Heart left ventricle (tissue), 16 donors: ENCODE measurements around the gene PTPRD. TPM values are rescaled to one million over a fixed set of nuclear protein-coding genes. Genes with fewer than 3 reads are reported as not detected.

ENCODE experiments used
- ATAC-seq, 4 donors: fragments of 200-7000 bp; cut with Tn5 transposase; one replicate each; pipeline ENCODE4 v1.9.1; 2020 to 2022; ENCODE audit warnings: moderate library complexity in 4 of 4, mild to moderate bottlenecking in 3 of 4, moderate number of reproducible peaks in 1 of 4
- DNase-seq, 5 donors: peaks; one replicate each; pipeline ENCODE4 v3.0.0-alpha.2; 2020
- H3K27ac ChIP-seq, 12 donors: fragments of 200-600 bp; sonication (generic) in 4 of 12; one replicate each; pipeline versions ENCODE4 v1.5.0 to v1.8.0; 2016 to 2022; ENCODE audit warnings: mild to moderate bottlenecking in 2 of 12
- H3K27me3 ChIP-seq, 9 donors: fragments of 200-600 bp; sonication (generic) in 2 of 9; one replicate each; pipeline versions ENCODE4 v1.5.1 to v1.8.0; 2016 to 2022; ENCODE audit warnings: mild to moderate bottlenecking in 3 of 9
- H3K36me3 ChIP-seq, 9 donors: fragments of 200-600 bp; sonication (generic) in 2 of 9; one replicate each; pipeline versions ENCODE4 v1.5.0 to v1.8.0; 2018 to 2022; ENCODE audit warnings: mild to moderate bottlenecking in 2 of 9
- H3K4me1 ChIP-seq, 12 donors: fragments of 200-600 bp; sonication (generic) in 4 of 12; one replicate each; pipeline versions ENCODE4 v1.5.0 to v1.8.0; 2016 to 2022; ENCODE audit warnings: mild to moderate bottlenecking in 3 of 12
- H3K4me3 ChIP-seq, 12 donors: fragments of 200-600 bp; sonication (generic) in 4 of 12; one replicate each; pipeline versions ENCODE4 v1.5.0 to v1.8.0; 2017 to 2022; ENCODE audit warnings: mild to moderate bottlenecking in 9 of 12, moderate library complexity in 4 of 12
- H3K9me3 ChIP-seq, 12 donors: fragments of 200-600 bp; sonication (generic) in 4 of 12; one replicate each; pipeline versions ENCODE4 v1.5.0 to v1.8.0; 2016 to 2022; ENCODE audit warnings: mild to moderate bottlenecking in 1 of 12
- POLR2A ChIP-seq, 2 donors: fragments of 450-650 bp; IDR thresholded peaks; one replicate each; pipeline ENCODE4 v1.6.1; 2017; ENCODE audit warnings: antibody characterized with exemption in 2 of 2, mild to moderate bottlenecking in 2 of 2, moderate library complexity in 2 of 2
- WGBS, 4 donors: extraction: QIAGEN DNeasy Blood & Tissue Kit in 2 of 4; methylation state at CpG; one replicate each; pipeline versions ENCODE4 v1.1.5 to v1.1.7; 2013 to 2018; 5-methylcytosine and 5-hydroxymethylcytosine counted together
- intact Hi-C, 10 donors: fragments of 100-400 bp; cut with DNase I; formaldehyde crosslinking; loops; one replicate each; pipeline versions ENCODE4 v1.11.1 to v1.14.2; 2022
- polyA plus RNA-seq, 2 donors: library from polyadenylated mRNA; stranded (reverse); fragments of 200-250 nt; gene quantifications; one replicate each; pipeline ENCODE4 v1.2.3, GENCODE V29; 2013
- total RNA-seq, 9 donors: library from RNA; depleted of rRNA in 2 of 9; stranded (reverse); fragments of >200 nt in 2 of 9; fragmentation: NEBNext Ultra II Directional in 3 of 9; extraction: Animal tissue kit (Norgen Biotek cat#: 25700) in 3 of 9; gene quantifications; one replicate each; pipeline versions ENCODE4 v1.1.0 to v1.2.4, GENCODE V29; 2016 to 2023
- TF ChIP-seq, protein P1 (sequence below), 12 donors: fragments of 200-600 bp; sonication (generic) in 4 of 12; IDR thresholded peaks; one replicate each; pipeline versions ENCODE4 v1.5.0 to v1.8.0; 2018 to 2022; ENCODE audit warnings: antibody characterized with exemption in 12 of 12, mild to moderate bottlenecking in 5 of 12
- donor health status: ischemic (EF 13 %, LVEDD 7.1; RV severe dilation, severe dysfunction).
- donor health status: healthy with polysubstance abuse.
- donor health status: DM: no; HTN: yes; CAD: no.
- donor health status: DM: no; HTN: no; CAD: no.
- donor health status: ischemic (EF 25% LVEDD 6.9; RV normal size, moderate dysfunction).
- donor health status: ischemic (EF 25% LVEDD 5.7; RV mildly dilated, moderate dysfunction).
- donor health status: healthy.
- donor health status: DM: yes; HTN: yes; CAD: no.
- donor health status: ischemic (EF 35%, LVEDD 5.7; RV mildly dilated, moderate dysfunction).
- donor health status: nonischemic (EF 11% LVEDD 7.7; RV severe dilation, severe dysfunction).
- donor health status: DM: yes; HTN: yes; CAD: no.
- donor health status: PGD.
- donor health status: ischemic (EF 29% LVEDD 5.4; RV normal size, mild dysfunction).
- donor health status: nonischemic (EF 23%, LVEDD 6.1; RV moderate dilation, normal function).

The PTPRD gene
- total and polyA plus RNA-seq, 11 donors = 1.4 to 25.3 (median 15.1) TPM

DNA sequence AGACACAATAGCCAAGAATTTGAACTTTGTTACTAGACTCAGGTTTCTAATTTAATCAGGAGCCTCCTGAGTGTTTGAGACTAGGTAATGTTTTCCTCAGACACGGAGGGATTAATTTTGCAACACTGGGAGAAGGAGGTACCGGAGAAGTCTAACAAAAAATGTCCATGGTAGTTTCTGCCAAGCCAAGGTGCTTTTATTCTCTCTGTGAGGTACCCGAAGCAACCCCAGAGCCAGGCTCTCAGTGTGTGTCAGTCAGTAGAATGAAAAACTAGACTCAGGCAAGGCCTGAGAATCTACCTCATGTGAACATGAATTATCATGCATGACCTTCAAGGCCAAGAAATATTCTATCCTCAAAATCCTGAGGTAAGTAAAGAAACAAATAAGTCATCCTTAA, 1832.4 kb downstream of the PTPRD start:
- H3K9me3 ChIP-seq = no peaks in the 10 kb centered on the region
- TF ChIP-seq, protein P1, sequence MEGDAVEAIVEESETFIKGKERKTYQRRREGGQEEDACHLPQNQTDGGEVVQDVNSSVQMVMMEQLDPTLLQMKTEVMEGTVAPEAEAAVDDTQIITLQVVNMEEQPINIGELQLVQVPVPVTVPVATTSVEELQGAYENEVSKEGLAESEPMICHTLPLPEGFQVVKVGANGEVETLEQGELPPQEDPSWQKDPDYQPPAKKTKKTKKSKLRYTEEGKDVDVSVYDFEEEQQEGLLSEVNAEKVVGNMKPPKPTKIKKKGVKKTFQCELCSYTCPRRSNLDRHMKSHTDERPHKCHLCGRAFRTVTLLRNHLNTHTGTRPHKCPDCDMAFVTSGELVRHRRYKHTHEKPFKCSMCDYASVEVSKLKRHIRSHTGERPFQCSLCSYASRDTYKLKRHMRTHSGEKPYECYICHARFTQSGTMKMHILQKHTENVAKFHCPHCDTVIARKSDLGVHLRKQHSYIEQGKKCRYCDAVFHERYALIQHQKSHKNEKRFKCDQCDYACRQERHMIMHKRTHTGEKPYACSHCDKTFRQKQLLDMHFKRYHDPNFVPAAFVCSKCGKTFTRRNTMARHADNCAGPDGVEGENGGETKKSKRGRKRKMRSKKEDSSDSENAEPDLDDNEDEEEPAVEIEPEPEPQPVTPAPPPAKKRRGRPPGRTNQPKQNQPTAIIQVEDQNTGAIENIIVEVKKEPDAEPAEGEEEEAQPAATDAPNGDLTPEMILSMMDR (IDR thresholded peaks at IDR 0.05) = no peak
- TF ChIP-seq POLR2A (IDR thresholded peaks at IDR 0.05) = no peak
- no peaks in the 10 kb centered on the region for H3K36me3 ChIP-seq
- DNase-seq (no peak), ATAC-seq (no peak)
- H3K27ac ChIP-seq = no peak overlapping the region
- 79 to 90% (median 88%) methylated on average over 3 of the region's 3 CpGs for WGBS, 4 donors
- H3K27me3 ChIP-seq = no peaks in the 10 kb centered on the region
- peaks cover 0 to 3% (median 0%) of the 10 kb centered on the region in 12 donors for H3K4me1 ChIP-seq
- intact Hi-C loops = no loop called here
- no peak overlapping the region for H3K4me3 ChIP-seq

DNA sequence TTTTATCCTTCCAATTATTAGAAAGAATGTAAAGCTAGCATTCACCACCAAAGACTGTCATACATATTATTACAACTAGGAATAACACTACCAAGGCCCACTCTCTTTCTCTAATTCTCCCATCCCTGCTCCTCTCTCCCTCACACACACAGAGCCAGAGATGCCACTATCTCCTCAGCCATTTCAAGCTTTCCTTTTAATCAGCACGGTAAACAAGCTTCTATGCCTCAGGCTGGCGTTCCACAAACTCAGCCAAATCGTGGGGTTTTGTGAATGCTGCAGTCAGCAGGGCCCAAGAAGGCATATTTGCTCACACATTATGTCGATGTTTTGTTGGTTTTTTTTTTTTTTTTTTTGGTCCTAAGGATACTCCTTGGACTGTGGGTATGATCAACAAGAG, 1833.3 kb downstream of the PTPRD start:
- Histone ChIP-seq H3K27ac (no peak overlapping the region), H3K4me1 (peaks cover 0 to 3% (median 0%) of the 10 kb centered on the region in 12 donors), H3K4me3 (no peak overlapping the region), H3K36me3 (no peaks in the 10 kb centered on the region), H3K9me3 (no peaks in the 10 kb centered on the region), H3K27me3 (no peaks in the 10 kb centered on the region)
- 69 to 80% (median 73%) methylated on average over 4 of the region's 4 CpGs for WGBS, 4 donors
- intact Hi-C loops = no loop called here
- TF ChIP-seq, protein P1 (IDR thresholded peaks at IDR 0.05) = no peak
- no peak for TF ChIP-seq POLR2A (IDR thresholded peaks at IDR 0.05)
- DNase-seq (no peak), ATAC-seq (no peak)

DNA sequence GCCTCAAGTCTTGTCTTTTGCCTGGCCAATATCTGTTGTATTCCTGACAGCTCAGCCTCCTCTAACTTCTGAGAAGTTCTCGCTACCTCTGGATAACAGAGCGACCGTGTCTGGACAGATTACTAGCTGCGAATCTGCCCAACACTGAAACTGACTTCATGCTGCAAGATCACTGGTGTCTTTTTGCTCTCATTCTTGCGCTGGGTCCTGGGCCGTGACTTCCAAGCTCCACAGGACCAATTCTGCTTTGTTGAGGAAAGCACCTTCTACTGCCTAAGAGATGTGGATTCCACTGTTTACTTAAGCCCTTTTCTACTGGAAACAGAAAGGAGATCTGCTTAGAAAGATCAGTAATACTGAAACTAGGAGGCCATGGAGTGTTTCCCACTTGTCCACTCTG, 1834.4 kb downstream of the PTPRD start:
- ATAC-seq (peak in 2 of 4 donors; percentile 16 to 24), DNase-seq (no peak)
- no peak overlapping the region for H3K27ac ChIP-seq
- H3K36me3 ChIP-seq = no peaks in the 10 kb centered on the region
- H3K4me3 ChIP-seq = peak overlapping the region in 2 of 12 donors; percentile 10 to 39
- intact Hi-C loops = no loop called here
- WGBS, 4 donors = 74 to 84% (median 76%) methylated on average over 6 of the region's 6 CpGs
- no peak for TF ChIP-seq POLR2A (IDR thresholded peaks at IDR 0.05)
- TF ChIP-seq, protein P1 (IDR thresholded peaks at IDR 0.05) = no peak
- H3K9me3 ChIP-seq = no peaks in the 10 kb centered on the region
- peaks cover 0 to 3% (median 0%) of the 10 kb centered on the region in 12 donors for H3K4me1 ChIP-seq
- H3K27me3 ChIP-seq = no peaks in the 10 kb centered on the region

DNA sequence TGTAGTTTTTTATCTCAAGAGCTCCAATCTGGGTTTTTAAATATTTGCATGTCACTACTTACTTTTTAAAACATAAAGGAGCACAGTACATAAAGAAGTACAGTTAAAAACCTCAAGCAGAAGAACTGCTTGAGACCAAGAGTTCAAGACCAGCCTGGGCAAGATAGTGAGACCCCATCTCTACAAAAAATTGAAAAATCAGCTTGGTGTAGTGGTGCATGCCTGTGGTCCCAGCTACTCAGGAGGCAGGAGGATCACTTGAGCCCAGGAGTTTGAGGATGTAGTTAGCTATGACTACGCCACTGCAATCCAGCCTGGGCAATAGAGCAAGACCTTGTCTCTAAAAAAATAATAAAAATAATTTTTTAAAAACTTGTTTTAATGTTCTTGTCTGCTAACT, 1840.5 kb downstream of the PTPRD start:
- Histone ChIP-seq H3K27me3 (no peaks in the 10 kb centered on the region), H3K9me3 (no peaks in the 10 kb centered on the region), H3K4me3 (no peak overlapping the region), H3K36me3 (no peaks in the 10 kb centered on the region), H3K4me1 (no peaks in the 10 kb centered on the region), H3K27ac (no peak overlapping the region)
- intact Hi-C loops = no loop called here
- WGBS, 4 donors = 76 to 89% (median 84%) methylated on average over 1 of the region's 1 CpG
- DNase-seq (no peak), ATAC-seq (no peak)
- TF ChIP-seq, protein P1 (IDR thresholded peaks at IDR 0.05) = no peak
- no peak for TF ChIP-seq POLR2A (IDR thresholded peaks at IDR 0.05)
